Uterus (tissue), 4 donors: ENCODE results near the gene BOK. TPM values are rescaled to one million over a fixed set of nuclear protein-coding genes. Genes with fewer than 3 reads are reported as not detected.
A peak's percentile ranks its signal among the peaks of the same experiment; 100 is the strongest.

Experiments
- DNase-seq, 2 donors: peaks; one replicate each; pipeline ENCODE4 v3.0.0-alpha.2; 2019 to 2020
- H3K27ac ChIP-seq, 2 donors: fragments of 200-600 bp; sonication (generic); 1 replicate in 1 of 2; 2 replicates in 1 of 2; pipeline ENCODE4 v1.5.1; 2016 to 2018
- H3K27me3 ChIP-seq, 2 donors: fragments of 200-600 bp; sonication (generic); one replicate each; pipeline ENCODE4 v1.5.1; 2018 to 2019; ENCODE audit warnings: control low read depth in 1 of 2
- H3K36me3 ChIP-seq, 2 donors: fragments of 200-600 bp; sonication (generic); one replicate each; pipeline ENCODE4 v1.5.1; 2019; ENCODE audit warnings: control low read depth in 1 of 2
- H3K4me1 ChIP-seq, 2 donors: fragments of 200-600 bp; sonication (generic); one replicate each; pipeline ENCODE4 v1.5.1; 2018 to 2019; ENCODE audit warnings: control low read depth in 1 of 2
- H3K4me3 ChIP-seq, 2 donors: fragments of 200-600 bp; sonication (generic); 1 replicate in 1 of 2; 2 replicates in 1 of 2; pipeline ENCODE4 v1.5.1; 2018 to 2019; ENCODE audit warnings: mild to moderate bottlenecking in 1 of 2
- H3K9me3 ChIP-seq, 2 donors: fragments of 200-600 bp; sonication (generic); one replicate each; pipeline ENCODE4 v1.5.1; 2019; ENCODE audit warnings: control low read depth in 1 of 2
- CTCF ChIP-seq, 4 experiments: fragments of 200-600 bp in 2 of 4; fragments of 450-650 bp in 2 of 4; sonication (generic) in 2 of 4; IDR thresholded peaks; one replicate each; pipeline ENCODE4 v1.5.1; 2016 to 2019; ENCODE audit warnings: antibody characterized with exemption in 4 of 4, mild to moderate bottlenecking in 2 of 4, moderate library complexity in 1 of 4
- POLR2A ChIP-seq, 2 donors: fragments of 450-650 bp; IDR thresholded peaks; one replicate each; pipeline ENCODE4 v1.6.1; 2016; ENCODE audit warnings: antibody characterized with exemption in 2 of 2, mild to moderate bottlenecking in 1 of 2, moderate library complexity in 1 of 2
- intact Hi-C: fragments of 100-400 bp; cut with DNase I; formaldehyde crosslinking; loops from one replicate; pipeline ENCODE4 v1.15.1; 2023; ENCODE audit warnings: low total_unique reads
- total RNA-seq, 4 donors: library from RNA; depleted of rRNA in 3 of 4; stranded (reverse); fragments of >200 nt in 3 of 4; gene quantifications; one replicate each; pipeline versions ENCODE4 v1.1.0 to v1.2.4, GENCODE V29; 2014 to 2023
- donor health status: DM: yes; HTN: yes; CAD: no.

The BOK gene
- total RNA-seq, 4 donors from 2014 or later = 22.9 to 31.2 (median 26.4) TPM

GRCh38 chr2:241598487-241598886 lies 39.9 kb downstream of the BOK start:
- Histone ChIP-seq H3K27ac (no peak overlapping the region), H3K27me3 (no peaks in the 10 kb centered on the region), H3K4me1 (no peaks in the 10 kb centered on the region), H3K4me3 (no peak overlapping the region), H3K9me3 (no peaks in the 10 kb centered on the region), H3K36me3 (no peaks in the 10 kb centered on the region)
- intact Hi-C loops = no loop called here
- peak in 3 of 4 experiments; percentile 19 to 22 (median 22) for TF ChIP-seq CTCF (IDR thresholded peaks at IDR 0.05)
- no peak for TF ChIP-seq POLR2A (IDR thresholded peaks at IDR 0.05)
- DNase-seq = no peak

GRCh38 chr2:241599615-241600014 lies 41.1 kb downstream of the BOK start:
- H3K27ac ChIP-seq = no peak overlapping the region
- no peaks in the 10 kb centered on the region for H3K27me3 ChIP-seq
- H3K4me1 ChIP-seq = no peaks in the 10 kb centered on the region
- no peak for DNase-seq
- no peak for TF ChIP-seq CTCF (IDR thresholded peaks at IDR 0.05)
- TF ChIP-seq POLR2A (IDR thresholded peaks at IDR 0.05) = no peak
- H3K36me3 ChIP-seq = no peaks in the 10 kb centered on the region
- intact Hi-C loops = no loop called here
- H3K4me3 ChIP-seq = no peak overlapping the region
- H3K9me3 ChIP-seq = no peaks in the 10 kb centered on the region

GRCh38 chr2:241601841-241602240 lies 43.3 kb downstream of the BOK start:
- H3K27ac ChIP-seq = no peak overlapping the region
- no peak overlapping the region for H3K4me3 ChIP-seq
- intact Hi-C loops = no loop called here
- no peak for TF ChIP-seq POLR2A (IDR thresholded peaks at IDR 0.05)
- no peak for TF ChIP-seq CTCF (IDR thresholded peaks at IDR 0.05)
- H3K27me3 ChIP-seq = no peaks in the 10 kb centered on the region
- no peaks in the 10 kb centered on the region for H3K4me1 ChIP-seq
- DNase-seq = no peak
- no peaks in the 10 kb centered on the region for H3K36me3 ChIP-seq
- no peaks in the 10 kb centered on the region for H3K9me3 ChIP-seq

- Histone ChIP-seq H3K4me1 (no peaks in the 10 kb centered on the region), H3K4me3 (no peak overlapping the region), H3K27me3 (no peaks in the 10 kb centered on the region), H3K9me3 (no peaks in the 10 kb centered on the region), H3K27ac (no peak overlapping the region), H3K36me3 (no peaks in the 10 kb centered on the region)
- TF ChIP-seq CTCF (IDR thresholded peaks at IDR 0.05) = no peak
- no peak for TF ChIP-seq POLR2A (IDR thresholded peaks at IDR 0.05)
- intact Hi-C loops = no loop called here
- DNase-seq = no peak
Measured at GRCh38 chr2:241602720-241603119, 44.2 kb downstream of the BOK start.

- no peak overlapping the region for H3K27ac ChIP-seq
- H3K4me1 ChIP-seq = no peaks in the 10 kb centered on the region
- TF ChIP-seq POLR2A (IDR thresholded peaks at IDR 0.05) = no peak
- TF ChIP-seq CTCF (IDR thresholded peaks at IDR 0.05) = no peak
- intact Hi-C loops = no loop called here
- no peak for DNase-seq
- H3K4me3 ChIP-seq = no peak overlapping the region
- H3K9me3 ChIP-seq = no peaks in the 10 kb centered on the region
- H3K36me3 ChIP-seq = no peaks in the 10 kb centered on the region
- no peaks in the 10 kb centered on the region for H3K27me3 ChIP-seq
Measured at GRCh38 chr2:241603686-241604085, 45.1 kb downstream of the BOK start.
